GM21786 (cell line): ENCODE results near the gene MREG.
"Not testable (repeated sequence)": the region's sequence is repeated elsewhere in the genome, so short reads cannot be mapped to it uniquely, and the experiment has no call there.

Experiments
- ATAC-seq: cut with Tn5 transposase; IDR thresholded peaks from one replicate; pipeline ENCODE4 v1.9.1; 2021; ENCODE audit not compliant: unreplicated experiment

The MREG gene

GRCh38 chr2:216021768-216022565 lies 8.6 kb upstream of the MREG start:
- no peak for ATAC-seq

DNA sequence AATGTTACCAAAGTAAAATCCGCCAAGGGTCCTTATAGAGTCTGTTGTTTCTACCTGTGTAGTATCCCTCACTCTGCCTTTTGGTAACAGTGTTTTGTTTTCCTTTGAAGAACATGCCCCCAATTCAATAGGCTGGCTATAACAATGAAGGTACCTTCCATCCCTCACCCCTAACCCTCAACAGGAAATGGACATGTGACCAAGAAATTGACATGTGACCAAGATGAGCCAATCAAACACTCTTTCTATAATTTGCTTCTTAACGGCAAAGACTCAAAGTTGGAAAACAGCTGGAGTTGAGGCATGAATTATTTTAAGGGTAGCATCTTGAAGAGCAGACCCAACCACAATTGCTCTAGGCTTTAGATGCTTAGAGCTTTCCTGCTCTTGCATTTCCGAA lies 5.4 kb upstream of the MREG start:
- no peak for ATAC-seq

- ATAC-seq = peak; percentile 35
Observed at GRCh38 chr2:216017365-216017764, 4.0 kb upstream of the MREG start.

- ATAC-seq = no peak
Observed at GRCh38 chr2:216016581-216016980, 3.2 kb upstream of the MREG start.

GRCh38 chr2:216015722-216016464 lies 2.5 kb upstream of the MREG start:
- ATAC-seq = peak; percentile 85

DNA sequence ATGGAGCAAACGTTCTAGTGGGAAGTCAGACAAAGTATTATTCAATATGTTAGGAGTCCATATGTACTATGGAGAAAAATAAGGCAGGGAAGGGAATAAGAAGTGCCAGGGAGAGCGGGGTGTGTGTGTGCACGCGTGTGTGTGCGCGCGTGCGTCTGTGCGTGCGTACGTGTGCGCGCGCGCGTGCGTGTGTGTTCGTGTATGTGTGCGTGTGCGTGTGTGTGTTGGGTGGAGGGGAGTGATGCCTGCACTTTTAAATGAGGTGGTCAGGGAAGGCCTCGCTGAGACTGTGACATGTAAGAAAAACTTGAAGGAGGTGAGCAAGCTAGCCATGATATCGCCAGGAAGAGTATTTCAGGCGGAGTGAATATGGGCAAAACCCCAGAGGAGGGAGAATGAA lies 1.6 kb upstream of the MREG start:
- no peak for ATAC-seq

- ATAC-seq = no peak
Observed at GRCh38 chr2:216014006-216014405, 655 bp upstream of the MREG start.

DNA sequence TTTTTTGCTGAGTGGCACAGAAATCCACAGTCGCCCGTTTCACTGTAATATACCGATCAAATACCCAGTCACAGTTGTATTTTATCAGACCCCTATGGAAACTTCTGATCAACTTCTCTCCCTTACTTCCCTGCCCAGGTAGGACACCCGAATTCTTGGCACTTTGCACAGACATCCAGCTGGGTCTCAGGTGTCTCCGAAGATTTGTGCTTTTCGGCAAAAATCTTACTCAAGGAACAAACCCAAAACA lies 596 bp downstream of the MREG start:
- no peak for ATAC-seq

GRCh38 chr2:216012133-216012829 lies 1.1 kb downstream of the MREG start:
- no peak for ATAC-seq

DNA sequence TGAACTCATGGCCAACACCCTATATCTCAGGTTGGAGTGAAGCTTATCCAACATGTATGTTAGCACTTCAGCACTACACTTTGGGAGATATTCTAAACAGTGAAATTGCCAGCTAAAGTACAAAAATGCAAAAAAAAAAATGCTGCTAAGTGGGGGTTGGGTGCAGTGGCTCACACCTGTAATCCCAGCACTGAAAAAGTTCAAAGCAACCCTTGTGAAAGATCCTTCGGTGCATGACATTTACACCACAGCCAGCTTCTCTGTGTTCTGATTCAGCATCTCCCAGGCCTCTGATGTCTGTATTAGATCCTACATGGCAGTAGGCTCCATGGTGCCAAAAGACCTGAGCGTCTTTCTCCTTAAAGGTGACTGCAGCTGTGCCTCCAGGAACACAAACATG lies 4.1 kb downstream of the MREG start:
- ATAC-seq = not testable (repeated sequence)

DNA sequence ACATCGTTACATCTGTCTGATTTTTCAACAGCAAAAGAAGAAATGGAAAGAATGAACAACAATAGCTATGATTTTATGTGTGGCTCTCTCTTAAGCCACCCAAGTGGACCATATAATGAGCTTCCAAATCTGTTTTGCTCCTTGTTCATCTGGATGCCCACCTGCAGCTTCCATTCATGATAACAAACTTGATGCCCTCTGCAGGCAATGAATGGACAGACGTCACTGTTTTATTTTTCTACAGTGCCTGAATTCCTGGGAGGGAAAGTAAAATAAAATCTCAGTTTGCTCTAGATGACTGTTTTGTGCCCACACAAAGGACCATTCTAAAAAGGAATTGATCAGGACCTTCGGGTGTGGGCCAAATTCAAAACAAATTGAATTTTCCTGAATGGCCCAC lies 5.0 kb downstream of the MREG start:
- ATAC-seq = no peak

- peak; percentile 47 for ATAC-seq
Observed at GRCh38 chr2:216006164-216006663, 7.1 kb downstream of the MREG start.

- peak; percentile 21 for ATAC-seq
Observed at GRCh38 chr2:216004697-216005283, 8.6 kb downstream of the MREG start.

DNA sequence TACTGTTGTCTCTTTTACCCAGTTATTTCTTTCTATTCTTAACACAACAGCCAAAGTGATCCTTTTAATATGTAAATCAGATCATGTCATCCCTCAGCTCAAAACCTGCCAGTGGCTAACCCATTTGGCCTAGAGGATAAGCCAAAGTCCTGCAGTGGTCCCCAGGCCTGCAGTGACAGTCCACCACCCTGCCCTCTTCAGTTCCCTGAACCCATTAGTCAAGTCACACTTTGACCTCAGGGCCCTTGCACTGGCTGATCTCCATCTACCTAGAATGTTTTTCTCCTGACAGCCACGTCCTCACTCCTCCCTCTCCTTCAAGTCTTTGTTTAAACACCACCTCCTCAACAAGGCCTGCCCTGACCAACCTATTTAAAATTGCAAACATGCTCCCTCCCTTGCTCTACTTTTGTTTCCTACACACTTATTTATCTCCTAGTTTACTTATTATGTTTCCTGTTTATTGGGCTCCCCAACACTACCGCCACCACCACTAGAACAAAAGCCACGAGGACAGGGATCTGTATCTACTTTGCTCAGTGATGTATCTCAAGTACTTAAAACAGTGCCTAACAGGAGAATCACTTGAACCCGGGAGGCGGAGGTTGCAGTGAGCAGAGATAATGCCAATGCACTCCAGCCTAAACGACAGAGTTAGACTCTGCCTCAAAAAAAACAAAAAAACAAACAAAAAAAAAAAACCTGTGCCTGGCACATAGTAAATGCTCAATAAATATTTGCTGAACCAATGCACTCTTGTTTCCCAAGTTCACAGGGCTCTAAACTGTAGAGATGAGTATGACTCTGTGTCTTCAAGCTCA lies 9.3 kb downstream of the MREG start:
- no peak for ATAC-seq

- ATAC-seq = no peak
Observed at GRCh38 chr2:216002693-216003092, 10.7 kb downstream of the MREG start.

- no peak for ATAC-seq
Observed at GRCh38 chr2:216002101-216002678, 11.2 kb downstream of the MREG start.

DNA sequence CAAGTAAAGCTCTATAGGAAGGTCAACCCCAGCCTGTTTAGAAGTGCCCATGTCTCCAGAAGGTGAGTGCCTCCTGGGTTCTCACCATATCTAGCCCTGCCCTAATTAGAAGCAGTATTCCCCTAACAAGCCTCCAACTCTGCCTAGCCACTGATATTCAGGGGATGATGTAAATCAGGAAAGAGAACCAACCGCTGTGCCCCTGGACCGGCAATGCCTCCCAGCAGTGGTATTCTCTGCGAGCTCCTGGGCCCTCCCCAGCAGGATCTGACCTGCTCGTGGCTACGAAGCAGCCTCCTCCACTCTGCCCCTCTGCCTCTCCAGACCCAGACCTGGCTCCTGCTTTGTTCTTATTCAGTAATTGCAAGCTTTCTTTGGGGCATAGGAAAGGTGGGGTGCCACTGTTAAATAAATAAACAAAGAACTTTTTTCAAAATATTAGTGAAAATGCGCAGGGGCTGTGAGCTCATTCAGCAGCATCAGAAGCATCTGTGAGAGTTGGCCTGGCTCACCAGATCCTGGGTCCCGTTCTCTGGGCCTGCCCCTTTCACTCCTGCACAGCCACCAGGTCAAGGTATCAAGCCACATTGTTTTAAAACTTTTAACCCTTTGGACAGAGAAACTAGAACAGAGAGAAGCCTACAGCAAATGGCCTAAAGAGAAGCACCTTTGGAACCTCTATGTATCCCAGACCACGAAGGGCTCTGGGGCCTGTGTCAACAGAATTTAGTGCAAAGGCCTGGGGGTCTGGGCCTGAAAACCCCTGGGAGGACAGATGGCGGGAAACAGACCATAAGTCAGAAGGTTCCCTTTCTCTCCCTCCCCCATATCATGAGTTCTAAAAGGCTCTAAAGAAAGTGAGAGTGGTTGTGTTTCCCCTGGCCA lies 11.9 kb downstream of the MREG start:
- peak; percentile 37 for ATAC-seq

- no peak for ATAC-seq
Observed at GRCh38 chr2:215998636-215999035, 14.7 kb downstream of the MREG start.

GRCh38 chr2:215997219-215997618 lies 16.1 kb downstream of the MREG start:
- ATAC-seq = no peak
